ENCODE data around the gene WWP2. TPM values are rescaled to one million over a fixed set of nuclear protein-coding genes. Genes with fewer than 3 reads are reported as not detected.
A peak's percentile ranks its signal among the peaks of the same experiment; 100 is the strongest.

The WWP2 gene
- total RNA-seq, 1 donor = 28.5 TPM

- peak; percentile 67 for DNase-seq (ENCODE audit: low read depth)
- no peak for TF ChIP-seq CTCF (IDR thresholded peaks at IDR 0.05; ENCODE audit: insufficient read depth, low read depth, low read length)
- no peak overlapping the region for H3K4me3 ChIP-seq (ENCODE audit: low read depth, low read length)
These were observed 69.3 kb downstream of the WWP2 start for GRCh38 chr16:69831212-69832123.

- DNase-seq (ENCODE audit: low read depth) = peak; percentile 18
- no peak overlapping the region for H3K4me3 ChIP-seq (ENCODE audit: low read depth, low read length)
- TF ChIP-seq CTCF (IDR thresholded peaks at IDR 0.05; ENCODE audit: insufficient read depth, low read depth, low read length) = no peak
These were observed 71.5 kb downstream of the WWP2 start for GRCh38 chr16:69833357-69834282.

GRCh38 chr16:69834807-69835466 is 72.8 kb downstream of the WWP2 start:
- no peak for DNase-seq (ENCODE audit: low read depth)
- no peak overlapping the region for H3K4me3 ChIP-seq (ENCODE audit: low read depth, low read length)
- TF ChIP-seq CTCF (IDR thresholded peaks at IDR 0.05; ENCODE audit: insufficient read depth, low read depth, low read length) = no peak

GRCh38 chr16:69836257-69836656 is 74.1 kb downstream of the WWP2 start:
- no peak for DNase-seq (ENCODE audit: low read depth)
- TF ChIP-seq CTCF (IDR thresholded peaks at IDR 0.05; ENCODE audit: insufficient read depth, low read depth, low read length) = no peak
- H3K4me3 ChIP-seq (ENCODE audit: low read depth, low read length) = no peak overlapping the region

- DNase-seq (ENCODE audit: low read depth) = no peak
- no peak overlapping the region for H3K4me3 ChIP-seq (ENCODE audit: low read depth, low read length)
- no peak for TF ChIP-seq CTCF (IDR thresholded peaks at IDR 0.05; ENCODE audit: insufficient read depth, low read depth, low read length)
These were observed 75.2 kb downstream of the WWP2 start for GRCh38 chr16:69837380-69837779.

GRCh38 chr16:69838489-69838888 is 76.4 kb downstream of the WWP2 start:
- no peak for DNase-seq (ENCODE audit: low read depth)
- no peak for TF ChIP-seq CTCF (IDR thresholded peaks at IDR 0.05; ENCODE audit: insufficient read depth, low read depth, low read length)
- no peak overlapping the region for H3K4me3 ChIP-seq (ENCODE audit: low read depth, low read length)
